WERI-Rb-1 (cell line): ENCODE results near the gene ZNF740.

Experiments used
- DNase-seq: peaks from one replicate; pipeline ENCODE4 v3.0.0-alpha.2; 2020
- H3K27ac ChIP-seq: fragments of 250-450 bp; sonication (Bioruptor Pico); 2 replicates; pipeline ENCODE4 v1.5.1; 2020; ENCODE audit warnings: mild to moderate bottlenecking, moderate library complexity
- H3K27me3 ChIP-seq: fragments of 250-450 bp; sonication (Bioruptor Pico); 2 replicates; pipeline ENCODE4 v1.5.1; 2021; ENCODE audit warnings: mild to moderate bottlenecking, low read depth, moderate library complexity; ENCODE audit not compliant: insufficient read depth, severe bottlenecking
- H3K36me3 ChIP-seq: fragments of 250-450 bp; sonication (Bioruptor Pico); 2 replicates; pipeline ENCODE4 v1.5.1; 2020; ENCODE audit warnings: mild to moderate bottlenecking, moderate library complexity
- H3K4me3 ChIP-seq: 2 replicates; pipeline ENCODE4 v1.5.1; 2011; ENCODE audit warnings: low read depth, mild to moderate bottlenecking, control low read depth, low read length
- H3K9me3 ChIP-seq: fragments of 250-450 bp; sonication (Bioruptor Pico); 2 replicates; pipeline ENCODE4 v1.5.1; 2021; ENCODE audit warnings: mild to moderate bottlenecking, moderate library complexity; ENCODE audit not compliant: severe bottlenecking
- TF ChIP-seq, protein P1 (sequence below): IDR thresholded peaks from 2 replicates; pipeline ENCODE4 v1.5.1; 2011; ENCODE audit warnings: low read depth, mild to moderate bottlenecking, control low read depth, inconsistent platforms, low read length

ZNF740 gene

DNA sequence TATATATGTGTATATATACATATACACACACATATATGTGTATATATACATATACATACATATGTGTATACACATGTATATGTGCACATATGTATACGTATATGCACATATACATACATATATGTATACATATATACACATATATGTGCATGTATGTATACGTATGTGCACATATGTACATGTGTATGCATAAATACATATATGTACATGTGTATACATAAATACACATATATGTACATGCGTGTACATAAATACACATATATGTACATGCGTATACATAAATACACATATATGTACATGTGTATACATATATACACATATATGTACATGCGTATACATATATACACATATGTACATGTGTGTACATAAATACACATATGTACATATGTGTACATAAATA is 33.3 kb upstream of the ZNF740 start:
- Histone ChIP-seq H3K9me3 (no peaks in the 10 kb centered on the region), H3K4me3 (no peak overlapping the region), H3K27me3 (no peaks in the 10 kb centered on the region), H3K36me3 (no peaks in the 10 kb centered on the region), H3K27ac (no peak overlapping the region)
- TF ChIP-seq, protein P1, sequence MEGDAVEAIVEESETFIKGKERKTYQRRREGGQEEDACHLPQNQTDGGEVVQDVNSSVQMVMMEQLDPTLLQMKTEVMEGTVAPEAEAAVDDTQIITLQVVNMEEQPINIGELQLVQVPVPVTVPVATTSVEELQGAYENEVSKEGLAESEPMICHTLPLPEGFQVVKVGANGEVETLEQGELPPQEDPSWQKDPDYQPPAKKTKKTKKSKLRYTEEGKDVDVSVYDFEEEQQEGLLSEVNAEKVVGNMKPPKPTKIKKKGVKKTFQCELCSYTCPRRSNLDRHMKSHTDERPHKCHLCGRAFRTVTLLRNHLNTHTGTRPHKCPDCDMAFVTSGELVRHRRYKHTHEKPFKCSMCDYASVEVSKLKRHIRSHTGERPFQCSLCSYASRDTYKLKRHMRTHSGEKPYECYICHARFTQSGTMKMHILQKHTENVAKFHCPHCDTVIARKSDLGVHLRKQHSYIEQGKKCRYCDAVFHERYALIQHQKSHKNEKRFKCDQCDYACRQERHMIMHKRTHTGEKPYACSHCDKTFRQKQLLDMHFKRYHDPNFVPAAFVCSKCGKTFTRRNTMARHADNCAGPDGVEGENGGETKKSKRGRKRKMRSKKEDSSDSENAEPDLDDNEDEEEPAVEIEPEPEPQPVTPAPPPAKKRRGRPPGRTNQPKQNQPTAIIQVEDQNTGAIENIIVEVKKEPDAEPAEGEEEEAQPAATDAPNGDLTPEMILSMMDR, result no peak
- no peak for DNase-seq

GRCh38 chr12:53147653-53148052 is 32.9 kb upstream of the ZNF740 start:
- Histone ChIP-seq H3K36me3 (no peaks in the 10 kb centered on the region), H3K9me3 (no peaks in the 10 kb centered on the region), H3K27ac (no peak overlapping the region), H3K4me3 (no peak overlapping the region), H3K27me3 (no peaks in the 10 kb centered on the region)
- DNase-seq, result no peak
- TF ChIP-seq, protein P1, result no peak

- no peaks in the 10 kb centered on the region for H3K9me3 ChIP-seq
Measured at GRCh38 chr12:53151039-53151438, 29.5 kb upstream of the ZNF740 start.

GRCh38 chr12:53152390-53152789 is 28.1 kb upstream of the ZNF740 start:
- H3K27me3 ChIP-seq, result no peaks in the 10 kb centered on the region
- H3K27ac ChIP-seq, result no peak overlapping the region
- no peaks in the 10 kb centered on the region for H3K36me3 ChIP-seq
- H3K9me3 ChIP-seq, result no peaks in the 10 kb centered on the region
- no peak overlapping the region for H3K4me3 ChIP-seq
- DNase-seq, result no peak
- TF ChIP-seq, protein P1, result no peak

More at GRCh38 chr12:53151039-53151438, 29.5 kb upstream of the ZNF740 start:
- no peak for DNase-seq
- Histone ChIP-seq H3K27ac (no peak overlapping the region), H3K36me3 (no peaks in the 10 kb centered on the region), H3K27me3 (no peaks in the 10 kb centered on the region), H3K4me3 (no peak overlapping the region)
- TF ChIP-seq, protein P1, result no peak

GRCh38 chr12:53159195-53159839 is 21.2 kb upstream of the ZNF740 start:
- DNase-seq, result peak; percentile 93
- peak overlapping the region; percentile 61 for H3K27ac ChIP-seq
- H3K36me3 ChIP-seq, result no peaks in the 10 kb centered on the region
- peak overlapping the region; percentile 19 for H3K4me3 ChIP-seq
- H3K27me3 ChIP-seq, result no peaks in the 10 kb centered on the region
- TF ChIP-seq, protein P1, result peak; percentile 99
- no peaks in the 10 kb centered on the region for H3K9me3 ChIP-seq

DNA sequence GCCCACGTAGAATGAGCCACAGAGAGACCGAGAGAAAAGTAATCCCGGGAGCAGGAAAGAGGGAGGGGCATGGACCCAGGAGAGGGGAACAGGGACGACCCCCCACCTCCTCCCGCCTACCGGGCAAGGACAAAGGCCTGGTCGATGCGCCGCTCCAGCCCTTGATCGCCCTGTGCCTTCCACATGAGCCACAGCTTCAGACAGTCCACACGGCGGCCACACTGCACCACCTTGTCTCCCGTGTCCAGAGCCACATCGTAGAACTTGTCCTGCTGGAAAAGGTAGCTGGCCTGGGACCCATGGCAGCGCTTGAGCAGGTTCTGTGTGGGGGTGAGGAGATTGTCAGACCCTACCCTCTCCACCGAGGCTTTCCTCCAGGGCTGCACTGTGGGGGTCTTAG is 20.5 kb upstream of the ZNF740 start:
- no peak for DNase-seq
- Histone ChIP-seq H3K27ac (no peak overlapping the region), H3K4me3 (no peak overlapping the region), H3K27me3 (no peaks in the 10 kb centered on the region), H3K9me3 (no peaks in the 10 kb centered on the region), H3K36me3 (no peaks in the 10 kb centered on the region)
- TF ChIP-seq, protein P1, result no peak
